Measurements from ENCODE around the gene GJD4. TPM values are rescaled to one million over a fixed set of nuclear protein-coding genes. Genes with fewer than 3 reads are reported as not detected.

The GJD4 gene
- 0.06 TPM in 1 of 2 replicates, not detected in the other for total RNA-seq (2014; rRNA removed)
- not detected for polyA plus RNA-seq (2012)

GRCh38 chr10:35605191-35605590 lies at the start of gene GJD4:
Gene GJD4 (plus strand): TSS chr10:35605341. CDS start chr10:35605568, 227 bp downstream.
- DNase-seq (ENCODE audit: low read depth) = no peak

GRCh38 chr10:35555962-35556930 lies 48.9 kb upstream of the GJD4 start:
- DNase-seq (ENCODE audit: low read depth) = peak; percentile 36

GRCh38 chr10:35558276-35558675 lies 46.9 kb upstream of the GJD4 start:
- DNase-seq (ENCODE audit: low read depth) = no peak

- no peak for DNase-seq (ENCODE audit: low read depth)
These were observed 45.7 kb upstream of the GJD4 start for GRCh38 chr10:35559416-35559815.

DNA sequence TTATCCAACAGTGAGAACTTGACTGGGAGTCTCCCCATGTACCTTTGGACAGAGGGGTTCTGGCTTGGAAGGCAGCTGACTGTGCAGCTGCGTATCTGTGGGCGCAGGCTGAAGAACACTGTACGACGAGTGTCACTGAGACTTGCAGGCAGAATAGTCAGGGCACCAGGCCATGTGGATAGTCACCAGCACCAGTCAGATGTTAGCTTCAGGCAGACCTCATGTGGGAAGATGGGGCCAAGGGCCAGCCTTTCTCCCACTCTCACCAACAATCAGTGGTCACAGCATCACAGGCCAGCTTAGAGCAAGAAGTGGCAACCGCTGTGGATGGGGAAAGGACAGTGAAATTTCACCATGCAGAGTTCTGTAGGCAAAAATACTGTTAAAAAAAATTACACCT lies 43.4 kb upstream of the GJD4 start:
- DNase-seq (ENCODE audit: low read depth) = no peak

DNA sequence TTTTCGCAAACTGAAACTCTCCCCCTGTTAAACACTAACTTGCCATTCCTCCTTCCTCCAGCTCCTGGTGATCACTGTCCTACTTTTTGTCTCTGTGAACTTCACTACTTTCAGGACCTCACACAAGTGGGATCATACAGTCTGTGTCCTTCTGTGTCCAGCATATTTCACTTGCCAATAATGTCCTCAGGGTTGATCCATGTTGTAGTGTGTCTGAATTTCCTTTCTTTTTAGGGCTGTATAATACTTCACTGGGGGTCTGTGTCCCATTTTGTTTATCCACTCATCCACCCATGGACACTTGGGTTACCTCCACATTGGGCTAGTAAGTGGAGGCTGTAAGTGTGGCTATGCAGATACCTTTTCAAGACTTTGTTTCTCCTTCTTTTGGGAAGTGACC lies 42.7 kb upstream of the GJD4 start:
- DNase-seq (ENCODE audit: low read depth) = no peak

DNA sequence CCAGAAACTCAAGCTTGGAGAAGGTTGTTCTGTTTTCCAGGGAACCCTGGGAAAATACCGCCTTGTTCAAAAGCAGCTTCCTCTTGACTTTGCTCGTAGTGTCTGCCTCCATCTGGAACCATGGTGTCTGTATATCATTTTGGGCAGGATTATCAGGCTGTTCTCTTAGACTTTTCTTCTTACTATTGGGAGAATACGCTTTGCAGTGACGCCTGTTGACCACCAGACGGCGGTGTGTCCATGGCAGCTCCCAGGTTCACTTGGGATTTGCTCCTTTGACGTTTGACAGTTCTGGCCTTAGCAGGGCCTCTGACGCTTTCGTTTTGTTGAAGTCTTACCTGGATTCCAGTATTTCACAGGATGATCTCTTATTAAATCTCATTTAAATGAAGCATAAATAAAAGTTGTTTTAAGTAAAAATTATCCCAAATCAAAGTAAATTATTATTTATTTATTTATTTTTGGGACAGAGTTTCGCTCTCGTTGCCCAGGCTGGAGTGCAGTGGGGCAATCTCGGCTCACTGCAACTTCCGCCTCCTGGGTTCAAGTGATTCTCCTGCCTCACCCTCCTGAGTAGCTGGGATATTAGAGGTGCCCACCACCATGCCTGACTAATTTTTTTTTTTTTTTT lies 41.8 kb upstream of the GJD4 start:
- peak; percentile 76 for DNase-seq (ENCODE audit: low read depth)

DNA sequence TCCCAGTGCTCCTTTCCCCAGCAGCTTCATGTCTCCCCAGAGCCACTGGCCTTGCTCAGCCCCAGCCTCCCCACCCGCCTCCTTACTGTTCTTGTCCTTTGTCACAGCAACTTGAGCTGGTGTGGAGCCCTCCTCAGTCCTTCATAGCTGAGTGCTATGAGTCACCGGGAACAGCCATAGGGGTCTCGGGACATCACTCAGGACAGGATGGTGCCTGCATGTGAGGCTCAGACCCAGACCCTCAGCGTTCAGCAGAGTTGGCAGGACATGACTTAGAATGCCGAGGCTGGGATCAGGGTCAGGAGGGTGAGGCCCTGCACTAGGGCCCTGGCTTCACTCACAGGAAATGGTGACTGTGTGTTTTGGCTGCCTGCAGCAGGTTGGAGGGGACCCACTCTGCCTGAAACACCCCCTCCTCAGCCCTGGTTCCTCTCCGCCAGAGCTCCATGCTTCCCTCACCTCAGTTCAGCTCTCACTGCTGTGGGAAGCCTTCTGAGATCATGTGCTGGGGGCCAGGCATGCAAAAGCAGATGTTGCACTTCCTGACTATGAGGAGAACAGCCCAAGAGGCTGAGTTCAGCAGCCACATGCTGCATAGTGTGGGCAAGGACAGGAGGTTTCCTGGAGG lies 40.7 kb upstream of the GJD4 start:
- DNase-seq (ENCODE audit: low read depth) = no peak

- no peak for DNase-seq (ENCODE audit: low read depth)
These were observed 39.5 kb upstream of the GJD4 start for GRCh38 chr10:35565602-35566081.

DNA sequence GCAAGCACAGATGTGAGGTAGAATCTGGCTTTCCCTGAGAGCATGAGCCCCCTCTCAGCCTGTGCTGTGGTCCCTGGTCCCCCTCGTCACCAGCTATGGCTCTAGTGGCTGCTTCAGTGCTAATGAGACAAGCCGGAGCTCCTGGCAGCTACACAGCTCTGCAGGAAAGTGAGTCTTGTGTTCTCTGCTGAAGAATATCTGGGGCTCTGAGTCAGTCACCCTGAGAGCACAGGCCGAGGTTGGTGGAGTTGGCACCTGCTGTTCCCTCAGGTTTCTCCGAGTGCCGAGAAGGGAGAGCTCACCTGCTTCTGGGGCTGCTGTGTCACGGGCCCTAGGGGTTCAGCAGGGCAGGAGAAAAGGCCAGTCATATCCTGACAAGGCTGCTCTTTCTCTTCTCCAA lies 37.2 kb upstream of the GJD4 start:
- DNase-seq (ENCODE audit: low read depth) = no peak

DNA sequence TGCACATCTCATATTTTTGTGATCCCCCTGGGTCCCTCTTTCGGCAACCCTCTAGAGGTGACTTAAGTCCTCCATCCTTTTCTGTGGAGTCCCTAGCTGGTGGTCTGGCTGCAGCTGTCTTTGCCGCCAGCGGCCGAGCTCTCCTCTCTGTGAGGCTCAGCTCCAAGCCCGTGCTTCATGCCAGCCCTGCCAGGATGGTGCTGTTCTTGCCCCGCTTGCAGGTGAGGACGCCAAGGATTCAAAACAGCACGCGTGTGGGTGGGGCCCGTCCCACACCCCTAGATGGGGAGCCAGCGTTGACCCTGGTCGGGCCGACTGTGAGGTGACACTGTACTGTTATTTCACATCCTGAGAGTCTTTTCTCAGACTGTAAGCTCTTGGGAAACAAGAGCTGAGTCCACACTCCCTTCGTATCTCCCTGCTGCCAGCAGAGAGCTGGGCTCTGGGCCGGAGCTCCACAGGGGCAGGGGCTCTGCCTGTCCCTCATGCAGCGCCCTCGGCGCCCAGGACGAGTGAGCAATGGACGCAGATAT lies 36.6 kb upstream of the GJD4 start:
- no peak for DNase-seq (ENCODE audit: low read depth)

- DNase-seq (ENCODE audit: low read depth) = no peak
These were observed 35.9 kb upstream of the GJD4 start for GRCh38 chr10:35569111-35569707.

GRCh38 chr10:35569836-35570235 lies 35.3 kb upstream of the GJD4 start:
- DNase-seq (ENCODE audit: low read depth) = no peak

DNA sequence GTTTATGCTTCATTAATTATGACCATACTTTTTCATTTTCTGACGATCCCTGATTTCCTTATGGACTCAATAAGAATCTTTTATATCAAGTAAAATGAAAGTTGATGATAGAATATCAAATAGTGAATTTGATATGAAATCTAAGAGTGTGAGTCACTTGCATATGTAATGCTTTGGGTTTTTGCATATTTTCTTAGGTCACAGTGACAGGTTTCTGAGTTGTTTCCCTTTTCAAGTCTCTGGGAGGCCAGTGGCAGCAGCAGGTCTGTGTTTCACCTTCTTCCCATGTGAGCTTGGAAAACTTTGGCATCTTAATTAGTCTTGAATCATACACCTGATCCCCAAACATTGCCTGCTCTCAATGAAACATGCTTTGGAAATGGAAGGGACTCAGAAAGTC lies 34.7 kb upstream of the GJD4 start:
- DNase-seq (ENCODE audit: low read depth) = no peak

DNA sequence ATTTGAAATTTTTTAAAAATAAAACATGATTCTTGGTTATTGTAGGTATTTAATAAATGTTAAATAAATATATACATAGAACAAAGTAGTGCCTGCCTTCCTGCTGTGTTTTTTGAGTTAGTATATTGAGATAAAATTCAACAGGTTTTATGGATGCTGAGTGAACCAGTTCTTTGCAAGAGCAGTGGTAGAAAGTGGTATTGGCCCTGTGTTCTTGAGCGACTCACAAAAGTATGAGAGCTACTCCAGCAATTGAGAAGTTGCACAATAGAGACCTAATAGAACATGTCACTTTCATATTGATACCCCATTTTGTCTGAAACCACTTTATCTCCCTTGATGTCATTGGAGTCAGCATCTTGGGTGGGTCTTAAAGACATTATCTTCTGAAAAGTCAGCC lies 32.6 kb upstream of the GJD4 start:
- DNase-seq (ENCODE audit: low read depth) = no peak

DNA sequence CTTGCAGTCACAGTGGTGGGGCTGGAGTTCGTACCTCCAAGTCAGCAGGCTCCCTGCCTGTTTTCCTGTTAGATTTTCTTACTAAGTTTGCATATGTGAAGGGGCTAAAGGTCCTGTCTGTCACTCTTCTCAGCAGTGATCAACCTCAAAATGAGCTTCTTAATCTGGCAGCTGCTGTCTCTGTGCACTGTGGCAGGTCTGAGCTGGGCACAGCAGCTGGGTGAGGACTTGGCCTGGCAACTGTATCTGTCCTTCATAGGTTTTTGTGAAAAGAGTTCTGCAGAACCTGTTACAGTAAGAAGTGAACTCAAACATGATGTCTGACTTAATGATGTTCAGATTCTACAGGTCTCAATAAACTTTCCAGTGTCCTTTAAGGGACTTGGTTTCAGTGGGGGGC lies 31.3 kb upstream of the GJD4 start:
- DNase-seq (ENCODE audit: low read depth) = peak; percentile 87

DNA sequence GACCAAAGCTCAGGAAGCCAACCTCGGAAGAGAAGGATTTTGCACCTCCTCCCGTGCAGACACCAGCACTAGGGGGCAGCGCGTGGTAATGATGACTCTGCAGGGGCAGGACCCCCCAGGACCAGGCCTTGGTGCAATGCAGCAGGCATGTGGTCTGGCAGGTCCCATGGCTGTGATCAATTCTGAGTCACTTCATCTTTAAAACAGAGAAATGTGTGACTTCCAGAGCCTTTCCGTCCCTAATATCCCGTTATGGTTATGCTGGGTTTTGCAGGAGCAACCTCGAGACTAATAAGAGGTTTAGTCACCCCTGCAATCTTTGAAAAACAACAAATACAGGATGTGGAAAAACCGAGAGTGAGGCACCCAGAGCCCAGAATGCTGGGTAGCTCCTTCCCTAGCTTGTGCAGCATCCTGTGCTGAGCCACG lies 30.2 kb upstream of the GJD4 start:
- DNase-seq (ENCODE audit: low read depth) = peak; percentile 98

- no peak for DNase-seq (ENCODE audit: low read depth)
These were observed 29.5 kb upstream of the GJD4 start for GRCh38 chr10:35575640-35576039.

- DNase-seq (ENCODE audit: low read depth) = no peak
These were observed 28.4 kb upstream of the GJD4 start for GRCh38 chr10:35576730-35577129.

- DNase-seq (ENCODE audit: low read depth) = no peak
These were observed 27.1 kb upstream of the GJD4 start for GRCh38 chr10:35577926-35578617.

DNA sequence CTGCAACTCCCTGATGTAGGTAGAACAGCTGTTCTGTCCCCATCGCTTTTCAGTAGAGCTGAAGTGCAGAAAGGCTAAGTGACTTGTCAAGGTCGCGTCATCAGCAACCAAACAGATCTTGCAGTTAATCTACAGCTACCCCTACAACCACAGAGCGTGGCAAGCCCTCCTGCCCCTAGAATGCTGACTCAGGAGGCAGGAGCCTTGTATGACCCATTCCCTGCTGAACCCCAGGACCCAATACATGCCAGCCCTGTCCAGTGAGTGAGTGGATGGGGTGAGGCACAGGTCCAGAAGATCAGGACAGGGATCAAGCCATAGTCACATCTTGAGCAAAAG lies 26.6 kb upstream of the GJD4 start:
- peak; percentile 54 for DNase-seq (ENCODE audit: low read depth)

Data from LHCN-M2 (cell line).